Testis (tissue), 2 donors: ENCODE results near the gene PKIG.

Experiments
- CTCF ChIP-seq, 3 experiments: fragments of 450-650 bp in 2 of 3; fragments of 200-600 bp in 1 of 3; sonication (generic) in 1 of 3; IDR thresholded peaks; one replicate each; pipeline ENCODE4 v1.5.1; 2016 to 2019; ENCODE audit warnings: antibody characterized with exemption in 3 of 3, mild to moderate bottlenecking in 2 of 3, moderate library complexity in 1 of 3
- POLR2A ChIP-seq: fragments of 450-650 bp; IDR thresholded peaks from one replicate; pipeline ENCODE4 v1.6.1; 2017; ENCODE audit warnings: antibody characterized with exemption, mild to moderate bottlenecking, moderate library complexity

GRCh38 chr20:44624152-44624551, 41.8 kb downstream of the PKIG start:
- TF ChIP-seq CTCF (IDR thresholded peaks at IDR 0.05) = no peak
- TF ChIP-seq POLR2A = no peak
